ENCODE data around the gene MORC2.

Gene MORC2

DNA sequence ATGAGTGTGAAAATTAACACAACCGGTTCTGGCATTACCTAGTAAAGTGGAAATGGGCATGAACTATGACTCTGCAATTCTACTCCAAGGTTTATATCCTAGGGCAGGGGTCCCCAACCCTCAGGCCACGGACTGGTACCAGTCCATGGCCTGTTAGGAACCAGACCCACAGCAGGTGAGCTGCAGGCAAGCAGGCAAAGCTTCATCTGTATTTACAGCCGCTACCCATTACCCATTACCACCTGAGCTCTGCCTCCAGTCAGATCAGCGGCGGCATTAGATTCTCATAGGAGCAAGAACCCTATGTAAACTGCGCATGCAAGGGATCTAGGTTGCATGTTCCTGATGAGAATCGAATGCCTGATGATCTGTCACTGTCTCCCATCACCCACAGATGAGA, 49.8 kb downstream of the MORC2 start:
- no peak for DNase-seq

- no peak for DNase-seq
These were observed 58.2 kb downstream of the MORC2 start for GRCh38 chr22:30910358-30910757.

DNA sequence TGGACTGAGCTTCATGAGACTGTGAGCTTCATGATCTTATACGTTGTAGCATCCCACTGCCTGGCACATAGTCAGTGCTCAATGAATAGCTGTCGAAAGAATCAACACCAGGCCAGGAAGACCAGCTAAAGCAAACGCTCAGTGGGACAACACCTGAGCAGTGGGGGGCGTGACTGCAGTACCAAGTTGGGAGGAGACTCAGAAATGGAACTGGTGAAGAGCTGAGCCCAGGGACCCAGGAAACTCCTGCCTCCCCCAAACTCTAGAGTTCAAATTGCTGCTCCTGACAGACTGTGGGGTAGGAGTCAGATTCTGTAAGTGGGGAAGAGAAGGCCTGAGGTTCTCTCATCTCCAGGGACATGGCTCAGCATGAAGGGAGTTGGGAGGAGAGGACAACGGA, 59.3 kb downstream of the MORC2 start:
- DNase-seq = no peak

GRCh38 chr22:30908051-30908461, 60.5 kb downstream of the MORC2 start:
- DNase-seq = no peak

- DNase-seq = no peak
These were observed 61.6 kb downstream of the MORC2 start for GRCh38 chr22:30906946-30907345.

GRCh38 chr22:30906411-30906810, 62.2 kb downstream of the MORC2 start:
- no peak for DNase-seq

DNA sequence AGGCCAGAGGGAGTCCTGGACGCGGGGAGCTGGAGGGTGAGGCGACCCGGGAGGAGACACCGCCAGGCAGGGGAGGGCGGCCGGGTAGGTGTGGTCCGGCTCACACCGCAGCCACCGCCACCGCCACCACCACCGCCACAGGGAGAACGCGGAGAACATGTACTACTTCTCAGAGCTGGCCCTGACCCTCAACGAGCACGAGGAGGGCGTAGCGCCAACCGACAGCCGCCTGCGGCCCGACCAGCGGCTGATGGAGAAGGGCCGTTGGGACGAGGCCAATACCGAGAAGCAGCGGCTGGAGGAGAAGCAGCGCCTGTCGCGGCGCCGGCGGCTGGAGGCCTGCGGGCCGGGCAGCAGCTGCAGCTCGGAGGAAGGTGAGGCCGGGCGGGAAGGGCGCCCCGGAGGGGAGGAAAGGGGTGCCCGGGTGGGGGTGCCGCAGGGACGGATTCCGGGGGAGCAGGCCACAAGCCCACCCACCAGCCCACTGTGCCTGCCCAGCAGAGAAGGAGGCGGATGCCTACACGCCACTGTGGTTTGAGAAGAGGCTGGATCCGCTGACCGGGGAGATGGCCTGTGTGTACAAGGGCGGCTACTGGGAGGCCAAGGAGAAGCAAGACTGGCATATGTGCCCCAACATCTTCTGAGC, 62.8 kb downstream of the MORC2 start:
- no peak for DNase-seq

- DNase-seq = no peak
These were observed 64.6 kb downstream of the MORC2 start for GRCh38 chr22:30903876-30904460.

- DNase-seq = no peak
These were observed 65.8 kb downstream of the MORC2 start for GRCh38 chr22:30902496-30903357.

DNA sequence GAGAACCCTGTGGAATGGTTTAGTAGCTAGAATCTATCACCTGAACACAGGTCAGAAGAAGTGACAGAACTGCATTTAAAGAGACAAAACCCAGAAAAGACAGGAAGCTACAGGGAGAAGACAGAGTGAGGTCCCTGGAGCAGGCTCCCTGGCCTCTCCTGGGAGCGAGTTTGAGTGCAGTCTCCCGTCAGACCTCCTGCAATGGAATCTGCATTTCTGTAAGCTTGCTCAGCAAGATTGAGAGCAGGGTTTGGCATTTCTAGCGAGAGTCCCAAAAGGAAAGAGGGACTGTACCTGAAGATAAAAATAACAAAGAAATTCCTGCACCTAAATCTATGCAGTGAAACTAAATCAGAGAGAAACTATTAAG, 74.2 kb downstream of the MORC2 start:
- DNase-seq = no peak

GRCh38 chr22:30893434-30894370, 74.9 kb downstream of the MORC2 start:
- DNase-seq = no peak

- DNase-seq = no peak
These were observed 75.8 kb downstream of the MORC2 start for GRCh38 chr22:30892731-30893221.

- no peak for DNase-seq
These were observed 76.3 kb downstream of the MORC2 start for GRCh38 chr22:30892286-30892685.

- DNase-seq = no peak
These were observed 76.8 kb downstream of the MORC2 start for GRCh38 chr22:30891781-30892180.

GRCh38 chr22:30891443-30891755, 77.2 kb downstream of the MORC2 start:
- DNase-seq = no peak

- peak in 1 of 2 experiments; percentile 2 for DNase-seq
These were observed 77.7 kb downstream of the MORC2 start for GRCh38 chr22:30890686-30891442.

DNA sequence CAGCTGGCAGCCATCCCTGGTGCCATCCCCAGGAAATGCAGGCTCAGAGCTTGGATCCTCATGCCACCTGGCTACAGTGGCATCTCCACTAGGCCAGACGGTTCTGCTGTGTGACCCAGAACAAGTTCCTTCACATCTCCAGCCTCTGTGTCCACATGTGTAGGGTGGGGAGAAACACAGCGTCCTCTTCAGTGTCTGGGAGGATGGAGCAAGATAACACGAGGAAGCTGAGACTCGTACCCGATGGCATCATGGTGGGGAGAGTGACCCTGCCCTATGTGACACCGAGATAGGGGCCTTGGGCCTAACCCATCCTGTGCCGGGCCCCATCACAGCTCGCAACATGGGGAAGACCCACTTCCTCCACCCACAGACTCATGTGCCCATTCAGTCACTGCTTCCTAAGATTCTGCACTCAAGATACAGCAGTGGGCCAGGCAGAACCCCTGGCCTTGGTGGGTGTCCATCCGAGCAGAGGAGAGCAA, 78.5 kb downstream of the MORC2 start:
- no peak for DNase-seq

GRCh38 chr22:30889268-30889995, 79.1 kb downstream of the MORC2 start:
- DNase-seq = no peak

DNA sequence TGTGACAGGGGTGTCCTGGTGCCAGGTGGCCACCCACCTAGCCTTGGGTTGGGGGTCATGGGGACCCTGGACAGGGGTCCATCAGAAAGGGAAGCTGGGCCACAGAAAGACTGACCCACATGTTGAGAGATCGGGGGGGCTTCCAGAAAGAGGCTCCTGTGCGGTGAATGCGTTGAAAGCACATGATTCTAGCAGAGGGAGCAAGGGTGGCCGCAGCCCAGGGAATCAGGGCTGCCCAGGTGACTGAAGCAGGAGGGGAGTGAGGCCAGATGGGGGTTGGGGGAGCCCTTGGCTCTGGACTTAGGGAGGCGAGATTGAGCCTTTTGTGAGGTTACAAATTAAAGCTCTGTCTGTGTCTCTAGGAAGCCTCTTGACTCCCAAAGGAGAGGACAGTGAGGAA, 80.7 kb downstream of the MORC2 start:
- no peak for DNase-seq

GRCh38 chr22:30887453-30887852, 81.1 kb downstream of the MORC2 start:
- DNase-seq = no peak

DNA sequence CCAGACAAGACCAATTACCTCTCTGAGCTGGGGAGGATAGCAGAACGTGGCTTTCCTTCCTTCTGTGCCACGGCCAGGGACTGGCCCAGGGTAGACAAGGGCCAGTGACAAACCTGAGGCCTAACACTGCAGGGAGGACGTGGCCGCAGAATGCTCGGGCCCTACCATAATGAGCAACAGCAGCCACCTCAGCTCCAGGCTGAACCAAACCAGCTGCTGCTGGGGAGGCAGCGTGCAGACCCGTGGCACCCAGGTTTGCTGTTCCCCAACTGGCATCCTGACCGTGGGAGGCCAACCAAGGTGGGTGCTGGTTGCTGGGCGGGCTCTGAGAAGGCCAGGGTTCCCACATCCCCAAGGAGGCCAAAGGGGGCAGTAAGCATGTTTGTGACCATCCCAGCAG, 83.0 kb downstream of the MORC2 start:
- no peak for DNase-seq

Data from Kasumi-1 (cell line).